GM21515 (cell line): ENCODE measurements around the gene TIMMDC1.
"Not testable (repeated sequence)": the region's sequence is repeated elsewhere in the genome, so short reads cannot be mapped to it uniquely, and the experiment has no call there.

Experiments used
- ATAC-seq: cut with Tn5 transposase; IDR thresholded peaks from one replicate; pipeline ENCODE4 v1.9.1; 2021; ENCODE audit not compliant: unreplicated experiment

Gene TIMMDC1

DNA sequence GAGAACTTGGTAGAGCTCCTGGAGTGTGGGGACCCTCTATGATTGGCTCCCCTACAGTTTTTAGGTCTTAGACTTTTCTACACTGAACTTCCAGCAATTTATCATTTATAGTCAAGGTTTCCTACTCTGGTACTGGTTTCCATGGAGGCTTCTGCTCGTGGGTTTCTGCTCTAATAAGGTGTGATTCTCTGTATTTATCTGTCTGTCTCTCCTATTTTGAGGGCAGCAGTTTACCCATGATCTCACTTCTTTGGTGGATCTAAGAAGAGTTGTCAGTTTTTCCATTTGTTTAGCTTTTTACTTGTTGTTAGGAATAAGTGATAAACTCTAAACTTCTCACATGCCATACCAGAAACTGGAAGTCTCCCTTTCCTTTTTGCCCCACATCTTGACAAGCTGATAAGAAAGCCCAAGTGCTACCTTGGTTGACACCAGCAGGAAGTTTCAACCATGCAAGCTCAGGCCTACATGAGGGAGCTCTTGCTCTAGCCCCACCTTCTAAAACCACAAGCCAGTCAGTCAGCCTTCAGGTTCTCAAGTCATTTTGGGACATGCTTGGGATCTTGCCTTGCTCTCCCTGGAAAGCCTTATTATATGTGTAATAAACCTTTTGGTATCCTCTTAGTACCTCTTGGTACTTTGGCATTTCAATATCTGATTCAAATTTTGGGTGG lies 10.0 kb downstream of the TIMMDC1 start:
- no peak for ATAC-seq

DNA sequence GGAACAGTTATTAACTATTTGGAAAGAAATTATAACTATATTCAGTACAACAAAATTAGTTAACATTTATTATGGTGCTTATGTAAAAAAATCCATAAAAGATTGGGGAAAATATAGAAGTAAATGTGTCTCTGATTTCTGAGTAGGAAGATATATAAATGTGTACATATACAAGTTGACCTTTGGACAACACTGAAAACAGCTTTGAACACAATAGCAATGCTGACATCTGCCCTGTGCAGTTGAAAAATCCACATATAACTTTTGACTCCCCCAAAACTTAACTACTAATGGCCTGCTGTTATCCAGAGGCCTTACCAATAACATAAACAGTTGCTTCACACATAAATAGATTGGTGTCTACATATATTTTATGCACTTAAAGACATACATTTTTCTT lies 12.3 kb downstream of the TIMMDC1 start:
- ATAC-seq: no peak

DNA sequence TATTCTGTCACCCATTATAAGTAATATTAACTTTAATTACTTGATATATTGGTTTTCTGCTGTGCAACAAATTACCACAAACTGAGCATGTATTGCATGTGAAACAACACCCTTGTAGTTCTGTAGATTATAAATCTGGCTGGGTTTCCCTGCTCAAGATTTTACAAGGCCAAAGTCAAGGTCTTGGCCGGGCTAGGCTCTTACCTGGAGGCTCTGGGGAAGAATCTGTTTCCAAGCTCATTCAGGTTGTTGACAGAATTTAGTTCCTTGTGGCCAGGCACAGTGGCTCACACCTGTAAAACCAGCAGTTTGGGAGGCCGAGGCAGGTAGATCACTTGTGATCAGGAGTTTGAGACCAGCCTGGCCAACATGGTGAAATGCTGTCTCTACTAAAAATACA lies 16.3 kb downstream of the TIMMDC1 start:
- ATAC-seq: no peak

DNA sequence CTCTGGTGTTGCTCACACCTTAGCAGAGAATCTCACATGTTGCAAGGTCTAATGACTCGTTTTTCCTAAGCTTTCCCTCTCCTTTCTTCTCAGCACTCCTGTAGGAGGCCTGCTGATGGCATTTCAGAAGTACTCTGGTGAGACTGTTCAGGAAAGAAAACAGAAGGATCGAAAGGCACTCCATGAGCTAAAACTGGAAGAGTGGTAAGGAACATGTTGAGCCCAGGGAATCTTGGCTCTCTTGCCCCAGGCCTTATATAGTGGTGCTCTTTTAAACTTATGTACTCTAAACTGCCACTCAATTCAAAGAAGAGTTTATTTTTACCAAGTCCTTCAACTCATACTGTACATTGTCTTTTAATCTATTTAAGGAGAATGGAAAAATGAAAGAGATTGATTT lies 18.8 kb downstream of the TIMMDC1 start:
- no peak for ATAC-seq

DNA sequence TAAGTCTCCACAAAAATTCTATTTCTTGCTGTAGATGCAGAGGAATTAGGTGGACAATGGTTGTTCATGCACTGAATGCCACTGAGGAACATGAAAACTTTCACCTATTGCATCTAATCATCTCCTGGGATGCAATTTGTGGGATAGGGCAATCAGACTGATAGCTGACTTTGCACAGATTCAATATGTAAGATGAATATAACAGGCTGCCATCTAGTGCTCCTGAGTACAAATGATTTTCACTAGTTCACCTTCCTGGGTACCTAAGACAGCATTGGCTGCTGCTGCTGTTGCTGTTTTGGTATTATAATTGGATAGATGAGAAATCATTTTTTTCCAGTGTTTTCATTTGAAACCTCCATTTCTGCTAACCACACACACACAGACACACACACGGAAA lies 19.7 kb downstream of the TIMMDC1 start:
- ATAC-seq: no peak

DNA sequence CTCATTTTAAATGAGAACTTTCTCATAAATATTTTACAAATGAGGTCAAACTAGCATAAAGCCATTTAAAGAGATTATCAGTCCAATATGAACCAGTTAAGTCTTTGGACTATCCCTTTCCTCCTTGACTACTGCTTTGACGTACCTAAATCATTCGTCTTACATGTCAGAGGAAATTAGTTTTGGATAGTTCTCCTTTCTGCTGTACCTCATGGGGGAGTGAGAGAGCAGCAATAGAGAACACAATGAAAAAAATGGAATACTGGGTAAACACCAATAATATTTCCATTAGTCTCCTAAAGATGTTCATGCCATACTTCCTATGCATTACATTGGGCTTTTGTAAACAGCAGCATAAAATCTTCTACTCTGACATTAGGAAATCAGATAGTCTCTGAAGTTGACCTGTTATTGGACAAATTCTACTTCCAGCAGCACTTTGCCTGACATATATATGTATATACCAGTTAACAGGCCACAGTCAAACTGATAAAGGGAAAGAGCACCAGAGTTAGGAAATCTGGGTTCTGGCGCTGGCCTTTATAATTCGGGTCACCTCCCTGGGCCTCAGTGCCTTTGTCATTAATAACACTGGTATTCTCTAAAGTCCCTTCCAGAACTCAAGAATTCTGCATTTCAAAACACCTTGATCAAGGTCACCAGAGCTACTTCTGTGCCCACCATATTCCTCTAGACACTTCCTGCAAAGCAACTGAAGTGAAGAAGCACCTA lies 26.8 kb downstream of the TIMMDC1 start:
- no peak for ATAC-seq

DNA sequence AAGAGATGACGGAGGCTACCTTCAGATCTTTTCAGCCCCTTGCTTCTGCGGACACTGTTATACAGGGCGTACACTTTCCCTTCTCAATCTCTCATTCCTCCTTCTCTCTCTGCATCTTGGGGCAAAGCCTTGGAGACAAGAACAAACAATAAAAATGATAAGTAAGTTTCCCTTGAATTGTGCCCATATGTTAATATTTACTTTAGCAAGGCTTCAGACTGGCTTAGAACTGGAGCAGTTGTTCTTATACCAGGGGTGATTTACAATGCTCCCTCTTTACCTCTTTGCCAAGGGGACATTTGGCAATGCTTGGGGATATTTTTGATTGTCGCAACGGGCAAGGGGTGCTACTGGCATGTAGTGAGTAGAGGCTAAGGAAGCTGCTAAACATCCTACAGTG lies 29.4 kb downstream of the TIMMDC1 start:
- no peak for ATAC-seq

DNA sequence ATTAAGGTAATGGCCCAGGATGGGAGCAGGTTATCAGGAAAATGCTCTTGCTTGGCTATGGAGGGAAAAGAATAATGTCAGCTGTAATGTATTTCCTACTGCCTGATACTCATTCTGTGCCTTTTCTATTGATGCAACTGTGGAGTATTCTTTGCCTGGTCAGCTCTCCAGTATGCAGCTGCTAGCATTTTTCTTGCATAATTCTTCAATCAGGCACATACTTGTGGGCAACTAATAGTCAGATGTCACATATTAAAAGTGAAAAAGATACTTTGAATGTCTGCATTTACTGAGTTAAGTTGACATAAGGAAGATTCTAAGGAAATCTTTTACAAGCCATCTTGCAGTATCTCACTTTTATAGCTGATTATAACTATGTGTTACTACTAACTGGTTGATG lies 31.5 kb downstream of the TIMMDC1 start:
- ATAC-seq: no peak

DNA sequence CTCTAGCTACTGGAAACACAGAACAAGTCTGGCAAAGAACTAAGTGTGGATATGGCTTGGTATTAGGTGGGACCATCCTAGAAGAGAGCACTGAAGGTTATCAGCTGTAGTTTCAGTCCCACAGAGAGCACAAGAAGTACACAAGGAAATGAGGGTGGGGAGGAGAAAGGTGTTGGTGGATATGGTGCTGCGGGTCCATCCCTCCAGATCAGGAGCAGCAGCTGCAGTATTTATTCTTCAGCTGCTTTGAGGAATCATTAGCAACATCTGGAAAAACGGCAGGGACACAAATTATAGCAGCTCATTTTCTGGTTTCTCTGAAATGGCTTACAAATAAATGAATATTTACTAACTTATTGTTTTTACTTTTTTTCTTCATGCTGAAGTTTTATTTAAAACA lies 32.1 kb downstream of the TIMMDC1 start:
- no peak for ATAC-seq

DNA sequence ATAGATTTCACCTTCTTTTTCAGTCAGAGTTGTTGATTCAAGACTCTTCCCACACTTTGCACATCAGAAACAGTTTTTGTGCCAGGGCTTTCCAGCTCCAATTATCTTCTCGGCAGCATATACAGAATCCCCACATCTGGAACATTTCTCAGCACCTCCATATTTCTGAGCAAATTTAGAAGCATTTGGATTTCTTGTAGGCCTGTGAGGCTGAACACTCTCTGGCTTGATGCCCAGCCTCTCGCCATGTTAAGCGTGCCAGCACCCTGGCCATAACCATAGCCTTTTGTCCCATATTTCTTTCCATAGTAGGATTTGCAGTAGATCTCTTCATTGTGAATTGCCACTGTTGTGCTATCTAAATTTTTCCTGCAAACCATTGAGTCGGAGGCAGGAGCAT lies 32.8 kb downstream of the TIMMDC1 start:
- no peak for ATAC-seq

DNA sequence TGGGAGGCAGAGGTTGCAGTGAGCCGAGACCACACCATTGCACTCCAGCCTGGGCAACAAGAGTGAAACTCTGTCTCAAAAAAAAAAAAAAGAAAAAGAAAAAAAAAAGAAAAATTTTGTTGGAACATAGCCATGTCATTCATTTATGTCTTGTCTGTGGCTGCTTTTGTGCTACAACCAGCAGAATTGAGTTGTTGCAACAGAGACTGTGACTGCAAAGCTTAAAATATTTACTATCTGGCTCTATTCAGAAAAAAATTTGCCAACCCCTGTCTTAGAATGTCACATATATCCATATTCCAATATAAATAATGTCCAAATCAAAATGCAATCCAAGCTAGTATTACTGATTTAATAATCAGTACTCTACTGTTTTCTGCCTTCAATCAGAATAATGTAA lies 35.9 kb downstream of the TIMMDC1 start:
- ATAC-seq: no peak

DNA sequence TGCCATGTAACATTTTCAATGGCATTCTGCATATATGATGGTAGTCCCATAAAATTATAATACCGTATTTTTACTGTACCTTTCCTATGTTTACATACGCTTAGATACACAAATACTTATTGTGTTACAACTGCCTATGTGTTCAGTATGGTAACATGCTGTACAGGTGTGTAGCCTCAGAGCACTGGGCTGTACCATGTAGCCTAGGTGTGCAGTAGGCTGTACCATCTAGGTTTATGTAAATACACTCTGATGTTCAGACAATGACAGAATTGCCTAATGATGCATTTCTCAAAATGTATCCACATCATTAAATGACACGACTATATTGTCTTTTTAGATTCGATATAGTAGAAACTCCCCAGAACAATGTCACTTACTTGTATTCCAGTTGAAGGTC lies 38.4 kb downstream of the TIMMDC1 start:
- no peak for ATAC-seq

DNA sequence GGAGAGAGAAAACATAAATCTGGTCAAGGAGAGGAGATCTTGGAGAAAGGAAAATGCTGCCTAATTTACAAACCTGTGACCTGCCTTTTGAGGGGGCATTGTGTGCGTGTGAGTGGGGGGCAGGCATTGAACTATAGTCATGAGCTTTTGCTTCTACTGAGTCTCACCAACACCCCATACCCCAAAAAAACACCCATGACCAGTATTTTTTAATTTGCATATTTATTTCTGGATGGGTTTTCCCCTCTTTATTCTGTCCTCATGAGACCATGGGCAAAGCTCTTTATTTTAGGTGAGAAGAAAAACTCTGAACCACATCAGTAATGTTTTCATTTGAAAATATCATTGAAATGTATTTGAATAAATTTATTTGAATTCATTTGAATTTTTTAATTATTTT lies 40.4 kb downstream of the TIMMDC1 start:
- no peak for ATAC-seq

DNA sequence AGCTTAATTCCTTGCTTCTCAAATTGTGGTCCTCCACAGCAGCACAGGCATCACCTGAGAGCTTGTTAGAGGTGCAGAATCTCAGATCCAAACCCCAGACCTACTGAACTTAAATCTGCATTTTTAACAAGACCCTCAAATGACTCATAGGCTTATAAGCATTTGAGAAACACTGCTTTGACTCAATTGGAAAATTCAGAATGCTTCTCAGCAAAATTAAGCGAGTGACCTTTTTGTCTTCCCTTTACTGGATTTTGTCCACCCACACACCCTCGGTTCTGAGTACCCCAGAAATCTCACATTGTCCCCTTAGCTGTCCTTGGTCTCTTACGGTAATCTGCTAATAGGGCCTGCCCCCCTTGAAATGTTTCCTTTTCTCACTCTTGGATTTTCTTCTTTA lies 43.2 kb downstream of the TIMMDC1 start:
- no peak for ATAC-seq

DNA sequence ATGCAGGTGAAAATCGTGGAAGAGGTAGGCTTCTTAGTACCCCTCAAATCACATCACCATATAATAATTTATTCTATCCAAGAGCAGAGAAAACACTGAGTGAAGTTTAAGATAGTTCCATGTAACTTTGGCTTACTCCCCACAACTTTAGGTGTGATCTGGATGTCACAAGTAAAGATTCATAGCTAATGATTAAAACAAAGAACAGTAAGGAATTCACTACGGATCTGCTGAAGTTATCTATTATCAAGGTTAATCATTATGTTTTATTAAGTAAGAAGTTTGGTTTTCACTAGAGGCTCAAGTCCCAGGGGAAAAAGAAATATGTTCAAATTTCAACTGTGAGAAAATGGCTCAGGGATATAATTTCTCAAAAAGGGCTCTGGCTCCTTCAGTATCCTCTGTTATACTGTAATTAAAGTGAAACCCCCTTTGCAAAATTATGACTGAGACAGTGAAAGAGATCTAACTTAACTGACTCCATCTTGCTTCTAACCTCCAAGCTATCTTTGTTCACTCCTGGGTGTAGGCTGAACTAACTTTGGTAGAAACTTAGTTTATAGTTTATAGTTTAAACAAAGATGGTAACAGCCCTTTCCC lies 43.9 kb downstream of the TIMMDC1 start:
- ATAC-seq: no peak

DNA sequence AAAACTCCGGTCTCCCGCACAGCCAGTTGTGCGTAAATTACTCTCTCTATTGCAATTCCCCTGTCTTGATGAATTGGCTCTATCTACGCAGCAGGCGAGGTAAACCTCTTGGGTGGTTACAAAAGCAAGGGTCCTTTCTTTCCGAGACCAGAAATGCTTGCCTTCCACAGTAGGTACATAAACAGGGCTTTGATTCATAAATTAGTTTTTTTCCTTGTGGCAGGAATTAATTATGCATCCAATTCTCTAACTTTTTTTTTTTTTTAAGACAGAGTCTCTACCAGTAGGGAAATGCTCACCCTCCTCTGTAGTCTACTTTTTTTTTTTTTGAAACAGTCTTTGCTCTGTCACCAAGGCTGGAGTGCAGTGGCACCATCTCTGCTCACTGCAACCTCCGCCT lies 44.8 kb downstream of the TIMMDC1 start:
- ATAC-seq: no peak

DNA sequence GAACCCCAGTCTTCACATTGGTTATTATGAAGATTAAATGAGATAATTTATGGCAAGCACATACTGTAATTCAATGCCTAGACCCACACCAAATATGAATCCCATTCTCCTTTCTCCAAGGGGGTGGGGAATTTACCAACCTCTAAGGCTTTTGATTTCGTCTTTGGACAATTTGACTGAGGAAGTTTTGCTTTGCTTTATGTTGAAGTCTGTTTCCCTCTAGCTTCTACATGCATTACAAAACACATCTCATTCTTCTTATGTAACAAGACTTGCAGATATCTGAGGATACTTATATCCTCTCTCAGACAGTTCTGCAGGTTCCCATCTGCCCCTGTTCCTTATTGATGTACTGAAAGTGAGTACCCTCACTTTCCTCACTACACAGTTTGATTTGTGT lies 48.9 kb downstream of the TIMMDC1 start:
- no peak for ATAC-seq

DNA sequence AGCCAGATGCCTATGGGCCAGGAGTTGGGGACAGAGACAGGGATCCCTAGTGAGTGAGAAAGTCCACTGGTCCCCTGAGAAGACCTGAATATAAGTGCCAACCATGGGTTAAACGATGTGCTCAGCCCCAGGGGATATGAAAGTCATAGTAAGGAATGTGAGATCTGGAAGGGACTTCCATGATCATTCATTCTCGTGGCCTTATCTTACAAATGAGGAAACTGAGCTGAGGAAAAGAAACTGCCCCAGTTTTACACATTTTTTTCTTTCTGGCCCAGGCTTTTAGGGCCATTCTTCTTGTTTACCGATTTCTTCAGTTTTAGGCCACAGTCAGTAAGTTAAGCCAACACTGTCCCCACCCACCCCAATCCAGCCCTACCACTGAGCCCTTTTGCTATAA lies 50.0 kb downstream of the TIMMDC1 start:
- ATAC-seq: no peak

DNA sequence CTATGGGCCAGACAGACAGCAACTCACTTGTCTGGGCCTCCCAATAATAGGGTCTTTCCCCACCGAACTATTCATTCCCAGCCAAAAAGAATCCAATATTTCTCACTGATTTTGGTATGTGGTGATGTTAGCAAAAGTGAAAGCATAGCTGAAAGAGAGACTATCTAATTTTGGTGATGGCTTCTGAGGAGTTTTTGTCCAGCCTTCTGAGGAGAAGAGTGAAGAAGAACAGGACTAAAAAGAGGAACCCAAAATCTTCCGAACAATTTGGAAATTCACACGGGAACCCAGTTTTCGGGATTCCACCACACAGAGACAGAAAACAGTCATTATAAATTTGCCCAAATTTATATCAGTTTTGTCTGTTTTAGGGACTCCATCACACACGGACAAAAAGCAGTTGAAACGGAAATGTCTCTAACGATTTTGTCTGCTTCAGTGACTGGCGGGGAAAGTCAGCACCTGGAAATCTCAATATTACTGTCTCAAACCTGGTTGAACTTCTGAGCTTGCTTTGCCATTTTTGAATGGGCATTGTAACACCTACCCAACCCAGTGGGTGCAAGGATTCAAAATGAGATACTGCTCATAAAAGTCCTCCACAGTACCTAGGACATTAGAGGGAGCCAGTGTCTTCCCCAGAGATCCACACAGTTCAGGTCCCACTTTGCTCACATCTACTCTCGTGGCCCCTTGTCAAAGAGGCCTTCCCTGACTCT lies 52.0 kb downstream of the TIMMDC1 start:
- no peak for ATAC-seq

DNA sequence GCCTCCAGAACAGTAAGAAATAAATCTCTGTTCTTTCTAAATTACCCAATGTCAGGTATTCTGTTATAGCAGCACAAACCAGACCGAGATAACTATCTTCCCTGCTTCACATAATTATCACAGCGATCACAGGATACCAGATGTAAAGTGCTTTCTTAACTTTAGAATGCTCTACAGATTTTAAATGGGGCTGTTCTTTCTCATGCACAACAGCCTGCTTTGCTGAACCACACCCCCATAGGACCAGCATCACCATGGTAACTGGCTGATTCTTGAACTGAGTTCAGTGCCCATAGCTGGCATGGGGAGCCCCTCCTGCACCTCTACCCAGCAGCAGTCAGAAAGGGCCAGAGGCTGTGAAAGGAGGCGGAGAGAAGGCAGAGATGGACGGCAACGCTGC lies 53.3 kb downstream of the TIMMDC1 start:
- no peak for ATAC-seq

DNA sequence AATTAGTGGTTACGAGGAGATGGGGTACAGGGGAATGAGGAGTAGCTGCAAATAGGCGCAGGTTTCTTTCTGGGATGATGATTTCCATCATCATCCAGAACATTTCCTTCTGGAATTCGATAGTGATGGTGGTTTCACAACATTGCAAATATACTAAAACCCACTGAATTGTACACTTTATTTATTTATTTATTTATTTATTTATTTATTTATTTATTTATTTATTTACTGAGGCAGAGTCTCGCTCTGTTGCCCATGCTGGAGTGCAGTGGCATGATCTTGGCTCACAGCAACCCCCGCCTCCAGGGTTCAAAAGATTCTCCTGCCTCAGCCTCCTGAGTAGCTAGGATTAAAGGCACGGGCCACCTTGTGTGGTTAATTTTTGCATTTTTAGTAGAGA lies 54.6 kb downstream of the TIMMDC1 start:
- not testable (repeated sequence) for ATAC-seq
